Fibroblast of lung (primary cell): ENCODE results near the gene ZNF654.

Experiments
- EZH2 ChIP-seq: IDR thresholded peaks from 2 replicates; pipeline ENCODE4 v1.5.1; 2012; ENCODE audit warnings: low read length, control low read depth, mild to moderate bottlenecking; ENCODE audit errors: missing control alignments
- TF ChIP-seq, protein P1 (sequence below), 2 donors: IDR thresholded peaks in 1 of 2; conservative IDR thresholded peaks in 1 of 2; 1 replicate in 1 of 2; 2 replicates in 1 of 2; pipeline ENCODE4 v1.5.1; 2011 to 2012; ENCODE audit warnings: low read length in 2 of 2, control low read depth in 1 of 2, inconsistent platforms in 1 of 2, low read depth in 1 of 2, mild to moderate bottlenecking in 1 of 2

DNA sequence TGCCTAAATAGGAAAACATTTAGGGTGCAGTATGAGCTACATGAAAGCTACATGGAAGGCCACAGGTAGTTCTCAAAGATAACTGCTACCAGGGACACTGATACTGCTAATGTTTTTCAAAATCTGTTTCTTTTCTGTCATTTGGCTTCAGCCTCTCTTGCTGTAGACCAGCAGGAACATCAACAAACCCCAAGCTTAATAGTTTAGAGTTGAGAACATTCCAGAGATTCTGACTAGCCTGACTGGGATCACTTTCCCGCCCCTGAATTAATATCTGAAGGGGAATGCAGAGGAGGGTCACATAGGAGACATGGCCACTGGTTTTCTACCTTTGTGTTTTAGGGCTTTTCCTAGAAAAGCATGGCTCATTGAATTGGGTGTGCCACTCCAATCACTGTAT is 73.8 kb downstream of the ZNF654 start:
- no peak for TF ChIP-seq EZH2
- TF ChIP-seq, protein P1, sequence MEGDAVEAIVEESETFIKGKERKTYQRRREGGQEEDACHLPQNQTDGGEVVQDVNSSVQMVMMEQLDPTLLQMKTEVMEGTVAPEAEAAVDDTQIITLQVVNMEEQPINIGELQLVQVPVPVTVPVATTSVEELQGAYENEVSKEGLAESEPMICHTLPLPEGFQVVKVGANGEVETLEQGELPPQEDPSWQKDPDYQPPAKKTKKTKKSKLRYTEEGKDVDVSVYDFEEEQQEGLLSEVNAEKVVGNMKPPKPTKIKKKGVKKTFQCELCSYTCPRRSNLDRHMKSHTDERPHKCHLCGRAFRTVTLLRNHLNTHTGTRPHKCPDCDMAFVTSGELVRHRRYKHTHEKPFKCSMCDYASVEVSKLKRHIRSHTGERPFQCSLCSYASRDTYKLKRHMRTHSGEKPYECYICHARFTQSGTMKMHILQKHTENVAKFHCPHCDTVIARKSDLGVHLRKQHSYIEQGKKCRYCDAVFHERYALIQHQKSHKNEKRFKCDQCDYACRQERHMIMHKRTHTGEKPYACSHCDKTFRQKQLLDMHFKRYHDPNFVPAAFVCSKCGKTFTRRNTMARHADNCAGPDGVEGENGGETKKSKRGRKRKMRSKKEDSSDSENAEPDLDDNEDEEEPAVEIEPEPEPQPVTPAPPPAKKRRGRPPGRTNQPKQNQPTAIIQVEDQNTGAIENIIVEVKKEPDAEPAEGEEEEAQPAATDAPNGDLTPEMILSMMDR (conservative IDR thresholded peaks at IDR 0.05 in 1 of 2, IDR thresholded peaks at IDR 0.05 in 1 of 2; ENCODE audit: low read depth in 1 of 2, low read length in 2 of 2): no peak
